GM12865 (cell line): ENCODE results near the gene CELF2.

Source experiments
- DNase-seq: peaks from one replicate; pipeline ENCODE4 v3.0.0; 2010; ENCODE audit warnings: low read depth
- H3K4me3 ChIP-seq: 2 replicates; pipeline ENCODE4 v1.5.1; 2011; ENCODE audit warnings: mild to moderate bottlenecking, low read depth, low read length, control low read depth
- TF ChIP-seq, protein P1 (sequence below): IDR thresholded peaks from 2 replicates; pipeline ENCODE4 v1.5.1; 2011; ENCODE audit warnings: low read length, control low read depth, low read depth, inconsistent platforms; ENCODE audit not compliant: insufficient read depth; ENCODE audit errors: missing control alignments

CELF2 gene

DNA sequence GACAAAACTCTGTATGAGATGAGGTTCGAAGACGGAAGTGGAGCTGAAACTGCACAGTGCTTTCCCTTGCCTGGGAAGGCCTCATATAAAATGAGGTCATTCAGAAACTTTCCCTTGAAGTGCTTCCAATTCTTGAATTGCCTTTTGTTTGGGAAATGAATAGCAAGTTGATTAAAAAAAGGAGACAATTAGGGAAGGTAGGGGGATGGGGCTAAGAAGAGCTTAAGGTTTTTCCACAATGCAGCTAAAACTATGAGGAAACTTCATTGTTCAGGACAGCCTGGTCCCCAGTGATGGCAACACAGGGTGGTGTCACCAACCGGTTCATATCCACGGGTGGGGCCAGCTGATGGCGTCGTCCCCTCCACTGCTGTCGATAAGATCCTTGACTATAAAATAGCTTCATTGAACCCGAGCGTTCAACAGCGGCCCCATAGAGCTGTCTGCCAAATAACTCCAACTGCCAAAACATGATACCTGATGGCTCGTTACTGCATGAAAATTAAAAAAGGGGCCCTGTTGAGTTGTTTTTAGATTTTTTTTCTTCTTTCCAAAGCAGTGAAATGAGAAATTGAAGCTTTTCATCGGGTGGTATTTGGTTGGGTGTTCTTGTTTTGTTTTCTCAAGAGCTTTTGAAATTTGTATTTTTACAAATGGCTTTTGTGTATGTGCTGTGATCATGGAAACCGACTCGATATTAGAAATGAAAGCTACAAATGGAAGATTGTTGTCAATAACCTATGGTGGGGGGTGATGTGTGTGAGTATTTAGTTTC lies 2.8 kb upstream of the CELF2 start:
- TF ChIP-seq, protein P1, sequence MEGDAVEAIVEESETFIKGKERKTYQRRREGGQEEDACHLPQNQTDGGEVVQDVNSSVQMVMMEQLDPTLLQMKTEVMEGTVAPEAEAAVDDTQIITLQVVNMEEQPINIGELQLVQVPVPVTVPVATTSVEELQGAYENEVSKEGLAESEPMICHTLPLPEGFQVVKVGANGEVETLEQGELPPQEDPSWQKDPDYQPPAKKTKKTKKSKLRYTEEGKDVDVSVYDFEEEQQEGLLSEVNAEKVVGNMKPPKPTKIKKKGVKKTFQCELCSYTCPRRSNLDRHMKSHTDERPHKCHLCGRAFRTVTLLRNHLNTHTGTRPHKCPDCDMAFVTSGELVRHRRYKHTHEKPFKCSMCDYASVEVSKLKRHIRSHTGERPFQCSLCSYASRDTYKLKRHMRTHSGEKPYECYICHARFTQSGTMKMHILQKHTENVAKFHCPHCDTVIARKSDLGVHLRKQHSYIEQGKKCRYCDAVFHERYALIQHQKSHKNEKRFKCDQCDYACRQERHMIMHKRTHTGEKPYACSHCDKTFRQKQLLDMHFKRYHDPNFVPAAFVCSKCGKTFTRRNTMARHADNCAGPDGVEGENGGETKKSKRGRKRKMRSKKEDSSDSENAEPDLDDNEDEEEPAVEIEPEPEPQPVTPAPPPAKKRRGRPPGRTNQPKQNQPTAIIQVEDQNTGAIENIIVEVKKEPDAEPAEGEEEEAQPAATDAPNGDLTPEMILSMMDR = no peak
- no peak overlapping the region for H3K4me3 ChIP-seq
- DNase-seq = no peak

DNA sequence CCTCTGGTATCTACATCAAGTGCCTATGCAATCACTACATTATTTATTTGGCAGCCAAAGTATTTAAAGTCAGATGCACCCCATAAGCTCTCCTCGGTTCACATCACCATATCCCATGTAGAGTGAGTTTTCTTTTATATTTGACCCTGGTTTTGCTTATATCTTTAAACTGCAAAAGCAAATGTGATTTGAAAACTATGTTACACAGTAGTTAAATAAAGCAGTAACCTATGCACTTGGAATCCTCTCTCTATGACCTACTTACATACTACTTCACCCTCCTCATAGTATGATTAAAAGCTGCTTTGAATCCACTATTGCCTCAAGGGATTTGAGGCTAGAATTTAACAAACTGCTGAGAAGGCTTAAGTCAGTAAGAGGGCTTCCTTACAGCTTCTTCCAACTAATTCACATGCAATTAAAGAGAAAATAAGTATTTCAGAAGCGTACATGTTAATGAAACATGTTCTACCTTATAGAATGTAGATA lies 2.2 kb upstream of the CELF2 start:
- TF ChIP-seq, protein P1 = no peak
- no peak overlapping the region for H3K4me3 ChIP-seq
- DNase-seq = no peak

DNA sequence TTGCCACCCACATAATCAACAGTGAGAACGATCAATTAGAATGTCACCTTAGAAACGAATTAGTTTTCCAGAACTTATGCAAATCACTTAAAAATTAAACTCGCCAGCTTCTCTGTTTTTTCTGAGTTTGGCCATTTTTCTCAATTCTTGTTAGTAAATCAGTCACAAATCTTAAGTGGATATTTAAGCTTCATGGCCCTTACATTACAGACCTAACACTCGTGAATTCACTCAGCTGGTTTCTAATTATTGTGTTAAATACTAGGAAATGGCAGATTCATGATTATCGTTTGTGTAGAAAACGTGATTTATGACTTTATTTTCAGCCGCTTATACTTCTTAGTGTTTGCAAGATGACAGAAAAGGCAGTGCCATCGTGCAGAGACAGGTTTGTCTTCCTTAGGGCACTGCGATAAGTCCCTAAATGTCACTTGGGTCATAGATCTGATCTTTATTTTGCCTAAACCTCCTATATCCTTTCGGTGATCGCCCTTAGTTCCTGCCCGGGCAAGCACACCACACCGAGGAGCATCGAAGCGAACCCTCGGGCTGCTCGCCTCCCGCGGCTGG lies 587 bp upstream of the CELF2 start:
- DNase-seq = no peak
- H3K4me3 ChIP-seq = peak overlapping the region; percentile 67
- TF ChIP-seq, protein P1 = no peak

DNA sequence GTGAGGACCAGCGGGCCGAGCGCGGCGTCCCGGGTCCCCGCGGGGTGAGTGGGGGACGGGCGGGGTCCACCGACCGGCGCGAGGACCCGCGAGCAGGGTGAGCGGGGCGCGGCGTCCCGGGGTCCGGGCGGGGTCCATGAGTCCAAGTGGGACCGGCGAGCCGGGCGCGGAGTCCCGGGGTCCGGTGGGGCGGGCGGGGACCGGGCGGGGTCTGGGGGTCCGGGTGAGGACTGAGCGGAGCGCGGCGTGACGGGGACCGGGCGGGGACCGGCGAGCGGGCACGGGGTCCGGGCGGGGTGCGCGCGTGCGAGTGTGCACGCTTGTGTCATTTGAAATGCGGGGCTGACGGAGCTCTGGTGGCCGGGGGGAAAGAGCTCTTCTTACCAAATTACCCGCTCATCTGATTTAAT lies 765 bp downstream of the CELF2 start:
- peak overlapping the region; percentile 91 for H3K4me3 ChIP-seq
- peak; percentile 31 for DNase-seq
- TF ChIP-seq, protein P1 = no peak

DNA sequence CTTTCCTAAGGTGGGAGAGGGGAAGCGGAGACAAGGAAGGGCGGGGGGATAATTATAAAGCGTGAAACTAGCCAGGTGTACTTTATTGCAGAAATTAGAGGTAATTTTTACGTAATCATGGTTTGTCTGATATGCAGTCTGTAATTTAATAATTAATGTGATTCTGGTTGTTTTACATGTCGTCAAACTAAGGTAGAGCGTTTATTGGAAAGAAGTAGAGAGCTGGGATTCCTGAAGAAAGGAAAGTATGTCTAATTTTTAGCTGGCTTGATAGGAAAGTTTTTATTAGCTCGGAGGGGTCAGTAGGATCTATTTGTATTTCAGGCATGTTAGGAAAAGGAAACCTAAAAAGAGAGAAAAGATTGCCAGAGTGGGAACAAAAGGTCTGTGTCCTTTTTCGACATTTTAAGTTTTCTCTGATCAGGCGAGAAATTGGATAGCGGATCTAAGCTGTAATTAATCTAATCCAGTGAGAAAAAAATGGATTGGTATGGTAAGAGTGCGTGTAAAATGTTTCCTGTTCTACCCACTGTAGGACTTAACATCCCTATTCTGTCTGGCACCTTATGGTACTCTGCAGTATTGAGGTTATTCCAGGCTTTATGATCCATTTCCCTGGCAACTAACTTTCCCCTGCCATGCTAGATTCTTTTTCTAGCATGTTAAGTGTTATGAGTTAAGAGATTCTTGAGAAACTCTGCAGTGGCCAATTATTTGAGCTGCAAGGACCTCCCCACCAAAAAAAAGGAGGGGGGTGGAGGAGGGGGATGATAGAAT lies 1.4 kb downstream of the CELF2 start:
- H3K4me3 ChIP-seq = peak overlapping the region; percentile 91
- TF ChIP-seq, protein P1 = no peak
- peak; percentile 48 for DNase-seq

DNA sequence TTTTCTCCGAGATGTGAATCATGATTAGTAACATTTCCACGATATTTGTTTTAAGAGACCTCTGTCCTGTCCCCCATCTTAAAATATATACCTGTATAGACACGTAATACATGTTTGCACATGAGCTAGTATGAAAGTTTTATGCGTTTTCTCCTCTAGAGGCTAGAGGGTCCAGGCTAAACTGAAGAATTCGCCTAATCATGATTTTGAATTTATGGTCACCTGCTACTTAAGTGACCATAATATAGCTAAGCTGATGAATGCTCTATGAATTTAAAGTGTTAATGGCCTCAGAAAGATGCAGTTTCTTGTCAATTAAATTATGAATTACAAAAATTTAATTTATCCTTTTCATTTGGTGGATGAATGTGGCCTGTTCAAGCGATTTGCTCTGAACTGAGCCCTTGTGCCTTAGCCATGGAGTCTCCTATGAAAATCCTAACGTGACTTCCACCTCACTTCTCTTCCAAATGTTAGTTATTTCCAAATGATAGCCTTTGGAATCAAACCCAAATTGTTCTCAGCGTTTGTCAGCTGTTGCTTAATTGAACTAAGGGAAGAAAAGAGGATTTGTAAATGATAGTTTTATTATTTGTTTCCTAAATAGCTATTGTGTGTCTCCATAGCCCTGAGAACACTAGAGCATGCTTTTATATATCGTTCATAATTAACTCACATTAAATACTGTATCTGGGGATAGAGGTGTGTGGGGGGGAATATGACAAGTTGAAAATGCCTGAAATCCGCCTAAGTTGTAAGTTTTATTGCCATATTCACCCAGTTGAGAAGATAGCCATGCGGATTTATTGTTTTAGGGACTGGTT lies 2.3 kb downstream of the CELF2 start:
- TF ChIP-seq, protein P1 = no peak
- no peak for DNase-seq
- peak overlapping the region; percentile 91 for H3K4me3 ChIP-seq
